NCI-H2227 (cell line): ENCODE data around the gene APRT.

Experiments
- DNase-seq: peaks from one replicate; lab custom pipeline; 2025; ENCODE audit not compliant: unreplicated experiment; lab: John Stamatoyannopoulos, UW

Gene APRT

DNA sequence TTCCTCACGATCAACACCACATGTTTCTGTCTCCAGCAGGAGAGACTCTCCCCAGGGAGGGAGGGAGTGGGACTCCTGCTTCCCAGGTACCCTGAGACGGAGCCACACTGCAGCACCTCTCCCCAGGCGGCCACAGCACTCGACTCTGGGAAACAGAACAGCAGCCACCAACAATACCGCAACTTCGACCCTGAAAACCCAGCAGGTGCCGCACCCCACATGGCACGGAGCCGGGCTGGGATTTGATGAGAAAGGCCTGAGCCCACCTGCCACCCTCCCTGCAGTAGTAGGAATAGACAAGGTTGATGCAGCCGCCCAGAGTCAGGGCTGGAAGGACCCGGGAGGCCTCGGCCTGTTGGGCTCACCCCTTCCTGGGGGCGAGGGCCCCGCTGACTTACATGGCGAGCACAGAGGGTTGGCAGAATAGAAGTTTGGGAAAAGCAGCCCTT lies 30.6 kb upstream of the APRT start:
- no peak for DNase-seq

- DNase-seq, result no peak
These were observed 30.0 kb upstream of the APRT start for GRCh38 chr16:88841521-88842307.

- DNase-seq, result no peak
These were observed 29.0 kb upstream of the APRT start for GRCh38 chr16:88840600-88841215.

GRCh38 chr16:88839745-88840599 lies 28.2 kb upstream of the APRT start:
- no peak for DNase-seq

DNA sequence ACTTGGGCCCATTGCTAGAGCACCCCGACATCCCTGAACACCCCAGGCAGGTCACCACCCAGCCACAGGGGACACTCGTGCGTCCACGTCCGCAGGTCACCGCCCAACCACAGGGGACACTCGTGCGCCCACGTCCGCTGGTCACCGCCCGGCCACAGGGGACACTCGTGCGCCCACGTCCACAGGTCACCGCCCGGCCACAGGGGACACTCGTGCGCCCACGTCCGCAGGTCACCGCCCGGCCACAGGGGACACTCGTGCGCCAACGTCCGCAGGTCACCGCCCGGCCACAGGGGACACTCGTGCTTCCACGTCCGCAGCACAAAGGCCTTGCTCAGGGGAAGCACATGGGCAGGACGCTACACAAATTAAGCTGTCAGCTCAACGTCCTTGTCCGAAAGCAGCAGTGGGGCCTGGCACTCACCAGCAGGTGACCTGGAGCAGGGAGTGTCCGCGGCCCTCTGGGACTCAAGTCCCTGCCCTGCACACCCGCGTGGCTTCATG lies 27.4 kb upstream of the APRT start:
- no peak for DNase-seq

GRCh38 chr16:88838566-88838965 lies 26.8 kb upstream of the APRT start:
- no peak for DNase-seq

- DNase-seq, result no peak
These were observed 26.1 kb upstream of the APRT start for GRCh38 chr16:88837806-88838205.

- DNase-seq, result no peak
These were observed 25.1 kb upstream of the APRT start for GRCh38 chr16:88836791-88837190.

DNA sequence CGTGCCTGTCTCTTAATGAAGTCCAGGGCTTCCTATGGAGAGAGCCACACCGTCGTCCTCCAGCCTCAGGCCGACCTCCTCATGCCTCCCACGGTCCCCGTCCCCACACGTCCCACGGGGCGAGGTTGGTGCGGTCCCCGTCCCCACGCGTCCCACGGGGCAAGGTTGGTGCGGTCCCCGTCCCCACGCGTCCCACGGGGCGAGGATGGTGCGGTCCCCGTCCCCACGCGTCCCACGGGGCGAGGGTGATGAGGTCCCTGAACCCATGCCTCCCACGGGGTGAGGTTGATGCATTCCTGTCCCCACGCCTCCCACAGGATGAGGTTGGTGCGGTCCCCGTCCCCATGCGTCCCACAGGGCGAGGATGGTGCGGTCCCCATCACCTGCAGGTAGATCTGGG lies 24.1 kb upstream of the APRT start:
- DNase-seq, result no peak

DNA sequence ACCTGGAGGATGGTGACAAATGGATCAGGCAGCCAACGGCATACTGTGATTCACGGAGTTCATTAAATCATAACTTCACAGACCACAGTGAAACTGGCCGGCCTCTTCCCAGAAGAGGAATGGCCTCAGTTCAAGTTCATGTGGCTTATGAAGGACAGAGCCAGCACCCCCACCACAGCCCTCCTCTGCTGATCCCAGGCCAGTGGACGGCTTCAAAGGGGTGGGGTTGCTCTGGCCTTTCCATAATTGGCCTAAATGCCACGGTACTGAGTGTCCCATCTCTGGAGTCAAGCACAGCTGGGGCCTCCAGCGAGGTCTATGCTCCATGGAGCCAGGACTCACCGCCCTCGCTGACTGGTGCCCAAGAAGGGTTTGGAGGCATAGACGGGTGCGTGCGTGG lies 23.7 kb upstream of the APRT start:
- DNase-seq, result no peak

DNA sequence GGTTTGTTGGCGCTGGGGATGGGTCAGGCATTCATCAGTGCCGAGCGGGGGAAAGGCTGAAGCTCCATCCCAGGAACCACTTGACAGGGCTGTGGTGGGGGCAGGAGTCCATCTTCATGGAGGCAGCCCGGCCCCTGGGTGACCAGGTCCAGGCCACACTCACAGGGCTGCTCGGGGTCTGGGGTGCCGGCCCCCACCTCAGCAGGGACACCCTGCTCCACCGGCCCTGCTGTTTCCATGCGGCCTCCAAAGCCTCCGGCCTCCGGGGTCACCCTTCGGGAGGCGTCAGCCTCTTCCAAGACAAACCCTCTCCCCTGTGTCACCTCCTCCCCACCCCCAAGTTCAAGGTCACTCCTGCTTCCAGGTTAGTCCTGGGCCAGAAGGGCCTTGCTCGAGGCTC lies 22.9 kb upstream of the APRT start:
- DNase-seq, result no peak

GRCh38 chr16:88833086-88833485 lies 21.4 kb upstream of the APRT start:
- no peak for DNase-seq

- DNase-seq, result no peak
These were observed 20.1 kb upstream of the APRT start for GRCh38 chr16:88831838-88832237.

- no peak for DNase-seq
These were observed 19.1 kb upstream of the APRT start for GRCh38 chr16:88830783-88831182.

DNA sequence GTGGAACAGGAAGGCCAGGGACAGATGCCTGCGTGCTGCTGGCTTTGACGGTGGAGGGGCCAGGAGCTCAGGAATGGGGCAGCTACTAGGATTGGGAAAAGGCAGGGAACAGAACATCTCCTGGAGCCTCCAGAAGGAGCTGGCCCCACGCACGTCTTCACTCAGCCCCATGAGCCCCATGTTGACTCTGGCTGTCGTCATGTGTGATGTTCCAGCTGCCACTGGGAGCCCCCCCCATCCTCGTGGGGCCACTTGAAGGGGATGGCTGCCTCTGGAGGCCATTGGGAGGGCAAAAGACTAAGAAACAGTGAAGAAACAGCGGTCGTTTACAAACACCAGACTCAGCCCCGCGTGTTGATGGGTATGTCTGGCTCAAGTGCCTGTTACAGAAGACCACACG lies 18.5 kb upstream of the APRT start:
- DNase-seq, result no peak

DNA sequence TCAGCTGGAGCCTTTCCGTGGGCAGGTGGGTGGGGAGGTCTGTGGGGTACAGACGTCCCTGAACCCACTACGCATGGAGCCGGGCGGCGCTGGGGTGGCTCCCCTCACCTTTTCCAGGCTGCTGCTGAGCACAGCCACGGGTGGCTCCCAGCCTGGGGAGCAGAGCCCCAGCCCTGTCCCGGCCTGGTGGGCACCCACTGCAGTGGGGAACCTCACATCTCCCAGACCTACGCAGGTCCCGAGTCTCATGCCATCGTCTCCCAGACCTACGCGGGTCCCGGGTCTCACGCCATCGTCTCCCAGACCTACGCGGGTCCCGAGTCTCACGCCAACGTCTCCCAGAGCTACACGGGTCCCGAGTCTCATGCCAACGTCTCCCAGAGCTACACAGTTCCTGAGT lies 17.0 kb upstream of the APRT start:
- DNase-seq, result no peak

DNA sequence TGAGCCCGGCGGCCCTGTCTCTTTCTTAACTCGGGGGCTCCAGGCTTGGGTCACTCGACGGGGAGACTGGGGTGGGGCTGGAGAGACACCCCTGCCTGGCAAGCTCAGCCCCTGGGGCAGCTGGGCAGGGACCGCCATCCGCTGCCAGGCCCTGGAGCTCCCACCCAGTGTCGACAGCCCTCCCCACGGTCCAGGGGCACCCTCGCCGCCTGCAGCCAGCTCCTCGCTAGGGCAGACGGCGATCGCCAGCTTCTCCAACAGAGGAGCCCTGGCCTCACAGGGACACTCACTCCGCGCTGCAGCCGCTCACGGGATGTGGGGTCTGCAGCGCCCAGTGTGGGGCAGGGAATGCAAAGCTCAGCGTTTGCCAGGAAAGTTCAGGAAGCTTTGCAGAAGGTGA lies 16.0 kb upstream of the APRT start:
- DNase-seq, result no peak

- DNase-seq, result no peak
These were observed 14.5 kb upstream of the APRT start for GRCh38 chr16:88826070-88826840.

DNA sequence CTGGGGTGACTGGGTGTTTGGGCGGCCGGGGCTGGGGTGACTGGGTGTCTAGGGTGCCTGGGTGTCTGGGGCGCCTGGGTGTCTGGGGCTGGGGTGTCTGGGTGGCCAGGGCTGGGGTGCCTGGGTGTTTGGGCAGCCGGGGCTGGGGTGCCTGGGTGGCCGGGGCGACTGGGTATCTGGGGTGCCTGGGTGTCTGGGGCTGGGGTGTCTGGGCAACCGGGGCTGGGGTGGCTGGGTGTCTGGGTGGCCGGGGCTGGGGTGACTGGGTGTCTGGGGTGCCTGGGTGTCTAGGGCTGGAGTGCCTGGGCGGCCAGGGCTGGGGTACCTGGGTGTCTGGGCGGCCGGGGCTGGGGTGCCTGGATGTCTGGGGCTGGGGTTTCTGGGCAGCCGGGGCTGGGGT lies 13.4 kb upstream of the APRT start:
- no peak for DNase-seq

- DNase-seq, result no peak
These were observed 12.7 kb upstream of the APRT start for GRCh38 chr16:88824256-88825077.
